Activated naive CD8-positive, alpha-beta T cell treated with anti-CD3 and anti-CD28 coated beads for 36 hours (primary cell): ENCODE data around the gene C1S. TPM values are rescaled to one million over a fixed set of nuclear protein-coding genes. Genes with fewer than 3 reads are reported as not detected.

Source experiments
- DNase-seq: peaks from one replicate; pipeline ENCODE4 v3.0.0; 2021
- H3K27ac Mint-ChIP-seq: one replicate; pipeline ENCODE4 v1.8.0; 2022; ENCODE audit warnings: mild to moderate bottlenecking, moderate library complexity, mixed read lengths
- H3K27me3 Mint-ChIP-seq: one replicate; pipeline ENCODE4 v1.8.0; 2022; ENCODE audit warnings: mild to moderate bottlenecking, mixed read lengths
- H3K36me3 Mint-ChIP-seq: one replicate; pipeline ENCODE4 v1.8.0; 2021; ENCODE audit warnings: mild to moderate bottlenecking, mixed read lengths
- H3K4me1 Mint-ChIP-seq: one replicate; pipeline ENCODE4 v1.8.0; 2021; ENCODE audit warnings: mixed read lengths
- H3K4me3 Mint-ChIP-seq: one replicate; pipeline ENCODE4 v1.8.0; 2022; ENCODE audit warnings: mild to moderate bottlenecking, moderate library complexity, mixed read lengths
- H3K9me3 Mint-ChIP-seq: one replicate; pipeline ENCODE4 v1.8.0; 2022; ENCODE audit warnings: mixed read lengths
- total RNA-seq, 2 experiments: library from RNA; stranded (reverse); gene quantifications; one replicate each; pipeline ENCODE4 v1.2.3, GENCODE V29; 2021

Gene C1S
- total RNA-seq, 2 experiments from 2014 or later, result 0.47 to 0.66 TPM

GRCh38 chr12:7114008-7114407 is 53.5 kb downstream of the C1S start:
- no peak overlapping the region for H3K27ac Mint-ChIP-seq
- DNase-seq, result no peak
- no peak overlapping the region for H3K4me3 Mint-ChIP-seq
- no peaks in the 10 kb centered on the region for H3K9me3 Mint-ChIP-seq
- H3K36me3 Mint-ChIP-seq, result peaks cover 2% of the 10 kb centered on the region
- H3K4me1 Mint-ChIP-seq, result peaks cover 14% of the 10 kb centered on the region
- no peaks in the 10 kb centered on the region for H3K27me3 Mint-ChIP-seq

- Mint-ChIP-seq H3K4me3 (no peak overlapping the region), H3K36me3 (peaks cover 2% of the 10 kb centered on the region), H3K4me1 (peaks cover 8% of the 10 kb centered on the region), H3K27ac (no peak overlapping the region), H3K9me3 (no peaks in the 10 kb centered on the region), H3K27me3 (no peaks in the 10 kb centered on the region)
- DNase-seq, result no peak
Observed at GRCh38 chr12:7114851-7115250, 54.3 kb downstream of the C1S start.

GRCh38 chr12:7116196-7116595 is 55.7 kb downstream of the C1S start:
- H3K27ac Mint-ChIP-seq, result no peak overlapping the region
- H3K9me3 Mint-ChIP-seq, result no peaks in the 10 kb centered on the region
- H3K4me3 Mint-ChIP-seq, result no peak overlapping the region
- H3K36me3 Mint-ChIP-seq, result peaks cover 2% of the 10 kb centered on the region
- H3K27me3 Mint-ChIP-seq, result no peaks in the 10 kb centered on the region
- H3K4me1 Mint-ChIP-seq, result peaks cover 5% of the 10 kb centered on the region
- no peak for DNase-seq

GRCh38 chr12:7116916-7117315 is 56.4 kb downstream of the C1S start:
- DNase-seq, result no peak
- Mint-ChIP-seq H3K4me3 (no peak overlapping the region), H3K9me3 (no peaks in the 10 kb centered on the region), H3K27me3 (no peaks in the 10 kb centered on the region), H3K4me1 (peaks cover 5% of the 10 kb centered on the region), H3K36me3 (peaks cover 2% of the 10 kb centered on the region), H3K27ac (no peak overlapping the region)

- Mint-ChIP-seq H3K4me1 (peaks cover 5% of the 10 kb centered on the region), H3K27me3 (no peaks in the 10 kb centered on the region), H3K36me3 (peaks cover 2% of the 10 kb centered on the region), H3K27ac (no peak overlapping the region), H3K9me3 (no peaks in the 10 kb centered on the region), H3K4me3 (no peak overlapping the region)
- DNase-seq, result no peak
Observed at GRCh38 chr12:7117670-7118069, 57.2 kb downstream of the C1S start.

- Mint-ChIP-seq H3K4me1 (no peaks in the 10 kb centered on the region), H3K4me3 (no peak overlapping the region), H3K27ac (no peak overlapping the region), H3K9me3 (no peaks in the 10 kb centered on the region), H3K27me3 (no peaks in the 10 kb centered on the region), H3K36me3 (no peaks in the 10 kb centered on the region)
- no peak for DNase-seq
Observed at GRCh38 chr12:7118881-7119280, 58.4 kb downstream of the C1S start.

- no peak for DNase-seq
Observed at GRCh38 chr12:7120166-7120565, 59.6 kb downstream of the C1S start.

More at GRCh38 chr12:7120166-7120565, 59.6 kb downstream of the C1S start:
- Mint-ChIP-seq H3K27me3 (no peaks in the 10 kb centered on the region), H3K4me1 (no peaks in the 10 kb centered on the region), H3K9me3 (no peaks in the 10 kb centered on the region), H3K4me3 (no peak overlapping the region), H3K27ac (no peak overlapping the region), H3K36me3 (no peaks in the 10 kb centered on the region)

Other genes starting within 250 kb of the C1S start
- under 1 TPM; 0.54 to 0.76 TPM for gene GPR162, start 238.9 kb upstream of the C1S start, total RNA-seq
- under 1 TPM; 0.36 to 0.60 TPM for gene P3H3, start 232.3 kb upstream of the C1S start, total RNA-seq
- gene GNB3, start 219.8 kb upstream of the C1S start, total RNA-seq, result under 1 TPM in 1 of 2 experiments, not detected in 1; 0.10 TPM
- gene CDCA3, start 209.4 kb upstream of the C1S start, total RNA-seq, result 10 to 100 TPM; 62.5 to 64.0 TPM
- 100 to 1,000 TPM; 125 to 127 TPM for gene USP5, start 208.6 kb upstream of the C1S start, total RNA-seq
- 1,000 to 10,000 TPM; 1,593 to 1,653 TPM for gene TPI1, start 193.2 kb upstream of the C1S start, total RNA-seq
- 1 to 10 TPM; 2.7 to 3.0 TPM for gene SPSB2, start 187.4 kb upstream of the C1S start, total RNA-seq
- 1 to 10 TPM; 3.0 to 4.1 TPM for gene LRRC23, start 155.9 kb upstream of the C1S start, total RNA-seq
- gene ENO2, start 146.1 kb upstream of the C1S start, total RNA-seq, result 100 to 1,000 TPM; 140 to 141 TPM
- 10 to 100 TPM; 27.6 to 28.5 TPM for gene ATN1, start 132.8 kb upstream of the C1S start, total RNA-seq
- not detected for gene RNU7-1, start 116.9 kb upstream of the C1S start, total RNA-seq
- 100 to 1,000 TPM; 203 to 208 TPM for gene C12orf57, start 116.7 kb upstream of the C1S start, total RNA-seq
- 100 to 1,000 TPM; 457 to 467 TPM for gene PTPN6, start 109.4 kb upstream of the C1S start, total RNA-seq
- gene PHB2, start 90.1 kb upstream of the C1S start, total RNA-seq, result 100 to 1,000 TPM; 556 to 557 TPM
- gene EMG1, start 89.8 kb upstream of the C1S start, total RNA-seq, result 100 to 1,000 TPM; 130 to 140 TPM
- 10 to 100 TPM; 23.3 to 23.8 TPM for gene LPCAT3, start 42.2 kb upstream of the C1S start, total RNA-seq
- gene C1R, start 31.7 kb downstream of the C1S start, total RNA-seq, result 1 to 10 TPM; 1.6 to 2.5 TPM
- 10 to 100 TPM in 1 of 2 experiments, 1 to 10 TPM in 1; 8.6 to 10.1 TPM for gene C1RL, start 48.5 kb downstream of the C1S start, total RNA-seq
- not detected for gene RBP5, start 68.2 kb downstream of the C1S start, total RNA-seq
- 10 to 100 TPM; 16.5 to 17.2 TPM for gene CLSTN3, start 69.7 kb downstream of the C1S start, total RNA-seq
- 10 to 100 TPM; 39.1 to 40.3 TPM for gene PEX5, start 129.0 kb downstream of the C1S start, total RNA-seq
- gene ACSM4, start 243.4 kb downstream of the C1S start, total RNA-seq, result not detected